Sigmoid colon (tissue), 7 donors: Measurements from ENCODE around the gene MYO10. TPM values are rescaled to one million over a fixed set of nuclear protein-coding genes. Genes with fewer than 3 reads are reported as not detected.

Source experiments
- DNase-seq: peaks from one replicate; pipeline ENCODE4 v3.0.0-alpha.2; 2019
- H3K27ac ChIP-seq, 4 donors: fragments of 200-600 bp; sonication (generic); one replicate each; pipeline ENCODE4 v1.5.1; 2016 to 2019; ENCODE audit warnings: mild to moderate bottlenecking in 1 of 4
- H3K27me3 ChIP-seq, 3 donors: fragments of 200-600 bp; sonication (generic); one replicate each; pipeline ENCODE4 v1.5.1; 2019; ENCODE audit warnings: mild to moderate bottlenecking in 1 of 3
- H3K36me3 ChIP-seq, 4 donors: fragments of 200-600 bp; sonication (generic); one replicate each; pipeline ENCODE4 v1.5.1; 2016 to 2019
- H3K4me1 ChIP-seq, 4 donors: fragments of 200-600 bp; sonication (generic); one replicate each; pipeline ENCODE4 v1.5.1; 2017 to 2019
- H3K4me3 ChIP-seq, 4 donors: fragments of 200-600 bp; sonication (generic); one replicate each; pipeline ENCODE4 v1.5.1; 2017 to 2019; ENCODE audit warnings: mild to moderate bottlenecking in 2 of 4, moderate library complexity in 1 of 4
- H3K9me3 ChIP-seq, 4 donors: fragments of 200-600 bp in 3 of 4; sonication (generic) in 3 of 4; one replicate each; pipeline versions ENCODE4 v1.5.1 to v1.6.1; 2013 to 2019
- EP300 ChIP-seq, 4 donors: sonication (generic); formaldehyde crosslinking; IDR thresholded peaks; one replicate each; pipeline ENCODE4 v1.6.1; 2017; ENCODE audit warnings: antibody characterized with exemption in 4 of 4
- POLR2A ChIP-seq, 2 donors: fragments of 450-650 bp; IDR thresholded peaks; one replicate each; pipeline ENCODE4 v1.6.1; 2016; ENCODE audit warnings: antibody characterized with exemption in 2 of 2, mild to moderate bottlenecking in 2 of 2, moderate library complexity in 2 of 2
- POLR2AphosphoS5 ChIP-seq, 4 donors: sonication (generic); formaldehyde crosslinking; IDR thresholded peaks; one replicate each; pipeline ENCODE4 v1.6.1; 2017; ENCODE audit warnings: antibody characterized with exemption in 4 of 4
- WGBS, 2 donors: extraction: QIAGEN DNeasy Blood & Tissue Kit; methylation state at CpG; one replicate each; pipeline ENCODE4 v1.1.7; 2013; 5-methylcytosine and 5-hydroxymethylcytosine counted together
- intact Hi-C: fragments of 100-400 bp; cut with DNase I; formaldehyde crosslinking; loops from one replicate; pipeline ENCODE4 v1.15.1; 2023
- polyA plus RNA-seq, 3 donors: library from polyadenylated mRNA; stranded (reverse); fragments of 200-250 nt; gene quantifications; one replicate each; pipeline ENCODE4 v1.2.3, GENCODE V29; 2013
- total RNA-seq, 4 donors: library from RNA; depleted of rRNA; stranded (reverse); fragments of >200 nt; gene quantifications; one replicate each; pipeline ENCODE4 v1.1.0, GENCODE V29; 2016
- TF ChIP-seq, protein P1 (sequence below), 4 experiments: fragments of 450-650 bp in 3 of 4; fragments of 200-600 bp in 1 of 4; IDR thresholded peaks; one replicate each; pipeline ENCODE4 v1.5.1; 2016 to 2019; ENCODE audit warnings: antibody characterized with exemption in 4 of 4, mild to moderate bottlenecking in 3 of 4, moderate library complexity in 2 of 4
- donor health status: healthy with polysubstance abuse.
- donor health status: Bipolar disorder and iron deficiency.
- donor health status: healthy.

The MYO10 gene
- total and polyA plus RNA-seq, 7 donors: 3.9 to 20.3 (median 8.3) TPM

DNA sequence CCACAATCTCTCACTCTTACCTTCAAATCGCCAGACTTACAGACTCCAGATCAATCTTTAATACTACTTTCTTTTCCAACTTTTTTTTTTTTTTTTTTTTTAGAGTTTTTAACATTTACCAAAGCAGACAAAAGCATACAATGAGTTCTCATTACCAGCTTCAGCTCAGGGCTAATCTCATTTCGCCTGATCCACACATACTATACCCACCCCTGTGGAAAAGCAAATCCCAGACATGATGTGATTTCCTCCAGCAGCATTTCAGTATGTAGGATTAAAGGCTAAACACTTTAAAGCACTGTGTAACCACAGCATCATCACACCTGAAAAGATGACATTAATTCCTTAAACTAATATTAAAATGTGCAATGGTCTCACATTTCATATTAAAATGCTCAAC lies 180.4 kb downstream of the MYO10 start:
- Histone ChIP-seq H3K36me3 (no peaks in the 10 kb centered on the region), H3K27me3 (no peaks in the 10 kb centered on the region), H3K4me3 (no peak overlapping the region), H3K27ac (no peak overlapping the region), H3K4me1 (peaks cover 0 to 11% (median 0%) of the 10 kb centered on the region in 4 donors), H3K9me3 (no peaks in the 10 kb centered on the region)
- DNase-seq: no peak
- intact Hi-C loops: no loop called here
- TF ChIP-seq, protein P1, sequence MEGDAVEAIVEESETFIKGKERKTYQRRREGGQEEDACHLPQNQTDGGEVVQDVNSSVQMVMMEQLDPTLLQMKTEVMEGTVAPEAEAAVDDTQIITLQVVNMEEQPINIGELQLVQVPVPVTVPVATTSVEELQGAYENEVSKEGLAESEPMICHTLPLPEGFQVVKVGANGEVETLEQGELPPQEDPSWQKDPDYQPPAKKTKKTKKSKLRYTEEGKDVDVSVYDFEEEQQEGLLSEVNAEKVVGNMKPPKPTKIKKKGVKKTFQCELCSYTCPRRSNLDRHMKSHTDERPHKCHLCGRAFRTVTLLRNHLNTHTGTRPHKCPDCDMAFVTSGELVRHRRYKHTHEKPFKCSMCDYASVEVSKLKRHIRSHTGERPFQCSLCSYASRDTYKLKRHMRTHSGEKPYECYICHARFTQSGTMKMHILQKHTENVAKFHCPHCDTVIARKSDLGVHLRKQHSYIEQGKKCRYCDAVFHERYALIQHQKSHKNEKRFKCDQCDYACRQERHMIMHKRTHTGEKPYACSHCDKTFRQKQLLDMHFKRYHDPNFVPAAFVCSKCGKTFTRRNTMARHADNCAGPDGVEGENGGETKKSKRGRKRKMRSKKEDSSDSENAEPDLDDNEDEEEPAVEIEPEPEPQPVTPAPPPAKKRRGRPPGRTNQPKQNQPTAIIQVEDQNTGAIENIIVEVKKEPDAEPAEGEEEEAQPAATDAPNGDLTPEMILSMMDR (IDR thresholded peaks at IDR 0.05): no peak
- TF ChIP-seq POLR2AphosphoS5 (IDR thresholded peaks at IDR 0.05) (no peak), EP300 (IDR thresholded peaks at IDR 0.05) (no peak), POLR2A (IDR thresholded peaks at IDR 0.05) (no peak)
- 91 to 95% methylated on average over 2 of the region's 2 CpGs for WGBS, 2 donors

DNA sequence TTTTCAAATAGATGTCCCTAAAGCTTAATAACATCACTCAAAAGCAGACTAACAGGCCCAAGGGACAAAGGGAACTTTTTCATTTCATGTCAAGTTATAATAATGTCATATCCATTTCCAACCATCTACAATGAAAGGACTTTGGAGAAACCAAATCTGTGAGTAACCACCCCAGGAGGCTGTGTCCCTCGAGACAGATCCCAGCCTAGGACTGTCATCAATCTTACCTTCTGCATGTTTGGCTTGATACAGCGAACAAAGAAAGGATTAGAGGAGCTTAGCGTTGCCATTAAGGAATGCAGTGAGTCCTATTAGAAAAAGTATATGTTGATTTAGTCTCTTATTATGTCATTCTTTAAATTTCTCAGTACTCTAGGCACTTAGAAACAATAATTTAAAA lies 181.5 kb downstream of the MYO10 start:
- intact Hi-C loops: no loop called here
- H3K9me3 ChIP-seq: no peaks in the 10 kb centered on the region
- TF ChIP-seq POLR2A (IDR thresholded peaks at IDR 0.05) (no peak), POLR2AphosphoS5 (IDR thresholded peaks at IDR 0.05) (no peak), EP300 (IDR thresholded peaks at IDR 0.05) (no peak)
- TF ChIP-seq, protein P1 (IDR thresholded peaks at IDR 0.05): no peak
- no peaks in the 10 kb centered on the region for H3K27me3 ChIP-seq
- no peak overlapping the region for H3K27ac ChIP-seq
- H3K36me3 ChIP-seq: no peaks in the 10 kb centered on the region
- peaks cover 0 to 11% (median 0%) of the 10 kb centered on the region in 4 donors for H3K4me1 ChIP-seq
- 89 to 96% methylated on average over 3 of the region's 3 CpGs for WGBS, 2 donors
- DNase-seq: no peak
- H3K4me3 ChIP-seq: no peak overlapping the region

DNA sequence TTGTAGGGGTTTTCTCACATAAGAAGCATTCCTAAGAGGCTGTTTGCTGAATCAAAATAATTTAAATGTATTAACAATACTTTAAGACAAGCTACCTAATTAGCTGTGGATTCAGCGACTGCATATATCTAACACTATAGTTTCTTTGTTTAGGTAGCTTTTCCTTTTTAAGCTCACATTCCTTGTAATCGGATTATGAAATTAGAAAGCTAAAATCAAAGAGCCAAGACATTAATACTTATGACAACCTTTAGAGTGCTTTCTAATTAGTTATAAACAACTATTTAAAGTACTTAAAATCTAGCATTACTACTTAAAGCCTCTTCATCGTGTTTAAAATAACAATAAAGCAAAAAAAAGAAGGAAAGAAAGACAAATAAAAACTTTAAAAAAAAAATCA lies 182.0 kb downstream of the MYO10 start:
- WGBS, 2 donors: 71 to 85% methylated on average over 3 of the region's 3 CpGs

DNA sequence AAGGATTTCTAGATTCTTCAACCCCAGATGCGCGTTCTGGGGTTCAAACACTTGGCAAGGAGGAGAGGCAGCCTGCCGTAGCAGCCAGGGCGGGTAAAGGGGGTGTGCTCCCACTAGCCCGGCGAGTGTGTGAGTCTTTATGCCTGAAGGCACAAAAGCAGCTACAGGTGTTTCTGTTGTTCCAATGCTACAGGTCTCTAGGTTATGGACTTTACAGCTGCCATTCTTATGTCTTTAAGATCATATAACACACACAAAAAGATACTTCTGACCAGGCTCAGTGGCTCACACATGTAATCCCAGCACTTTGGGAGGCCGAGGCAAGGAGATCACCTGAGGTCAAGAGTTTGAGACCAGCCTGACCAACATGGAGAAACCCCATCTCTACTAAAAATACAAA lies 185.6 kb downstream of the MYO10 start:
- no peak for DNase-seq
- intact Hi-C loops: no loop called here
- no peaks in the 10 kb centered on the region for H3K36me3 ChIP-seq
- no peak for TF ChIP-seq POLR2A (IDR thresholded peaks at IDR 0.05)
- TF ChIP-seq POLR2AphosphoS5 (IDR thresholded peaks at IDR 0.05): no peak
- TF ChIP-seq, protein P1 (IDR thresholded peaks at IDR 0.05): no peak
- TF ChIP-seq EP300 (IDR thresholded peaks at IDR 0.05): no peak
- no peak overlapping the region for H3K27ac ChIP-seq
- H3K9me3 ChIP-seq: no peaks in the 10 kb centered on the region
- 93 to 94% methylated on average over 7 of the region's 7 CpGs for WGBS, 2 donors
- peaks cover 0 to 11% (median 0%) of the 10 kb centered on the region in 4 donors for H3K4me1 ChIP-seq
- no peak overlapping the region for H3K4me3 ChIP-seq
- H3K27me3 ChIP-seq: no peaks in the 10 kb centered on the region

More for the DNA sequence above, 182.0 kb downstream of the MYO10 start:
- DNase-seq: no peak
- Histone ChIP-seq H3K4me1 (peaks cover 0 to 11% (median 0%) of the 10 kb centered on the region in 4 donors), H3K9me3 (no peaks in the 10 kb centered on the region), H3K36me3 (no peaks in the 10 kb centered on the region), H3K27me3 (no peaks in the 10 kb centered on the region), H3K4me3 (no peak overlapping the region), H3K27ac (no peak overlapping the region)
- TF ChIP-seq POLR2AphosphoS5 (IDR thresholded peaks at IDR 0.05): no peak
- no peak for TF ChIP-seq POLR2A (IDR thresholded peaks at IDR 0.05)
- TF ChIP-seq EP300 (IDR thresholded peaks at IDR 0.05): no peak
- TF ChIP-seq, protein P1 (IDR thresholded peaks at IDR 0.05): no peak
- intact Hi-C loops: no loop called here

DNA sequence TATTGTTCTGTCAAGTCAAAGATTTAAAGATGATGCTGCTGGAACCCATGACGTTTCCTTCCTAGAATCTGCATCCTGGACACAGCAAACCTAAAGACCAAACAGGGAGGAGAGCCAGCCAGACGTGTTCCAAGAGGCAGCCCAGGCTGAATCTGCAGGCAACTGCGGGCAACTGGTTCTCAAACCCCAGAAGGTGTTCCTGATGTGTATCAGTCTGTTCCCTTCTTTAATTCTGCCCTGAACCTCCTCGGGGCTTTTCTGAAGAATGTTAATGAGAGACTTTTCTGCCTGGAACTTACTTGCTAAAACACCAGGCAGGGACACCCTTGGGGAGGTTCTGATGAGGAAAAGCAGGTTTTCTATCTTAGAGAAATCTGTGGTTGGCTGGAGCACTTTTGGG lies 186.5 kb downstream of the MYO10 start:
- Histone ChIP-seq H3K4me1 (peaks cover 0 to 11% (median 0%) of the 10 kb centered on the region in 4 donors), H3K36me3 (no peaks in the 10 kb centered on the region), H3K9me3 (no peaks in the 10 kb centered on the region), H3K27ac (no peak overlapping the region), H3K27me3 (no peaks in the 10 kb centered on the region), H3K4me3 (no peak overlapping the region)
- TF ChIP-seq, protein P1 (IDR thresholded peaks at IDR 0.05): no peak
- TF ChIP-seq POLR2A (IDR thresholded peaks at IDR 0.05) (no peak), EP300 (IDR thresholded peaks at IDR 0.05) (no peak), POLR2AphosphoS5 (IDR thresholded peaks at IDR 0.05) (no peak)
- WGBS, 2 donors: 78 to 83% methylated on average over 4 of the region's 4 CpGs
- intact Hi-C loops: no loop called here
- no peak for DNase-seq
